ENCODE measurements around the gene AMBRA1. TPM values are rescaled to one million over a fixed set of nuclear protein-coding genes. Genes with fewer than 3 reads are reported as not detected.

AMBRA1 gene
- total RNA-seq, 1 experiment from 2014 or later, result 15.8 TPM

DNA sequence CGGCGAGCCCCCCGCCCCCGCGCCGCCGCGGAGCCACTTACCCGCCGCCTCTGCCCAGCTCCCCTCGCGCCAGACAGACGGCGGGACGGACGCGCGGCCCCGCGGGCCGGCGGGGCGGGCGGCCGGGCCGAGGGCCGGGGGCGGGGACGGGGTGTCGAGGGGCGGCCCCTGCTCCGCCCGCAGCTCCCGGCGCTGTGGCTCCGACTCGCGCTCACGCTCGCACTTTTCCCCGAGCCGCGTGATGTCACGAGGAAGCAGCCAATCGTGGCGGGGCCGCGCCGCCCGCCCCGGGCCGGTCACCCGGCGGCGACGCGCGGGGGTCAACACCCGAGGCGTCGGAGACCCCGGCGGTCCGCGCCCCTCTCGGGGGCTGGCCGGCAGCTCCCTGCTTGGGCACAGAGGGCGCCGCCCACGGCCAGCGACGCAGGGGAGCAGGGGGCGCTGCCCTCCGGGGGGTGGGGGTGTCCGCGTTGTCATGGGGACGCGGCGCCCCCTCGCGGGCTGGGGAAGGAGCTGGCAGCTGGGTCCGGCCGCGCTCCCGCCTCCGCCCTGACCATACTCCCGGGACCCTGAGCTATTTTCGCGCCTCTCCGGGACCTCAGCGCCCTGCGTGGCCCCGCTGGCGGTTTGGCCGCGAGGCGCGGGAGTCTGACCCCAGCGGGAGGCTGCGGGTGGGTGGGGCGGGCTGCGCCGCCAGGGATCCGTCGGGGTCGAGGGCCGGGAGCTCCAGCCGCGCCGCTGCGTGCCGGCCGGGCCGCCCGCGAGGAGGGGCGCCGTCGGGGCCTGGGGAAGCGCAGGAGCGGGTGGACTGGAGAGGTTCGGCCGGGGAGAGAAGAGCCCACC is 202.0 kb downstream of the AMBRA1 start, which contains the start of gene CHRM4:
TSS of gene CHRM4 (minus strand) at position 199 of the 843 bp plus-strand sequence. CDS start 5,219 bp downstream, outside the sequence.
- Histone ChIP-seq H3F3A (ENCODE audit: low read length, unreplicated experiment) (no peaks in the 10 kb centered on the region), H3K4me3 (ENCODE audit: low read length) (peak within 1 kb of the TSS; percentile 37; the same call in 1 of the 2 replicates), H3K9me2 (replicated peaks; ENCODE audit: low read length) (no peaks in the 10 kb centered on the region), H3K36me3 (ENCODE audit: low read depth, low read length) (no peaks in the 10 kb centered on the region), H3K9ac (ENCODE audit: low read length) (no peak within 1 kb of the TSS), H2AFZ (ENCODE audit: low read length) (no peak within 1 kb of the TSS), H3K27me3 (ENCODE audit: low read length) (peaks cover 29% of the 10 kb centered on the region), H3K4me2 (ENCODE audit: low read length) (peak within 1 kb of the TSS; percentile 71; the same call in 1 of the 2 replicates), H3K4me1 (ENCODE audit: insufficient read depth, low read length) (peaks cover 16% of the 10 kb centered on the region; the same call in 1 of the 2 replicates), H4K20me1 (ENCODE audit: low read length) (no peaks in the 10 kb centered on the region), H3K27ac (ENCODE audit: low read length) (no peak within 1 kb of the TSS), H3K9me3 (ENCODE audit: low read length) (no peaks in the 10 kb centered on the region), H3K79me2 (ENCODE audit: low read length) (no peaks in the 10 kb centered on the region)
- CTCF ChIA-PET, result interaction anchor here (0.6 kb wide), 5 partner anchors 22 to 268 kb away, joined by 3 to 11 read pairs (median 5); no protein-coding TSS in a partner anchor
- no peak for DNase-seq
- POLR2A ChIA-PET (ENCODE audit: unreplicated experiment), result no interaction called here
- BruUV-seq (replicated peaks), result no TSS peak
- TF ChIP-seq, protein P1, sequence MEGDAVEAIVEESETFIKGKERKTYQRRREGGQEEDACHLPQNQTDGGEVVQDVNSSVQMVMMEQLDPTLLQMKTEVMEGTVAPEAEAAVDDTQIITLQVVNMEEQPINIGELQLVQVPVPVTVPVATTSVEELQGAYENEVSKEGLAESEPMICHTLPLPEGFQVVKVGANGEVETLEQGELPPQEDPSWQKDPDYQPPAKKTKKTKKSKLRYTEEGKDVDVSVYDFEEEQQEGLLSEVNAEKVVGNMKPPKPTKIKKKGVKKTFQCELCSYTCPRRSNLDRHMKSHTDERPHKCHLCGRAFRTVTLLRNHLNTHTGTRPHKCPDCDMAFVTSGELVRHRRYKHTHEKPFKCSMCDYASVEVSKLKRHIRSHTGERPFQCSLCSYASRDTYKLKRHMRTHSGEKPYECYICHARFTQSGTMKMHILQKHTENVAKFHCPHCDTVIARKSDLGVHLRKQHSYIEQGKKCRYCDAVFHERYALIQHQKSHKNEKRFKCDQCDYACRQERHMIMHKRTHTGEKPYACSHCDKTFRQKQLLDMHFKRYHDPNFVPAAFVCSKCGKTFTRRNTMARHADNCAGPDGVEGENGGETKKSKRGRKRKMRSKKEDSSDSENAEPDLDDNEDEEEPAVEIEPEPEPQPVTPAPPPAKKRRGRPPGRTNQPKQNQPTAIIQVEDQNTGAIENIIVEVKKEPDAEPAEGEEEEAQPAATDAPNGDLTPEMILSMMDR (conservative IDR thresholded peaks at IDR 0.05; ENCODE audit: low read depth, low read length), result peak; percentile 36; the same call in 1 of the 2 replicates
- no peak for TF ChIP-seq EZH2phosphoT487 (IDR thresholded peaks at IDR 0.05; ENCODE audit: borderline replicate concordance, low read length)
- ATAC-seq, result peak; percentile 7; the same call in 1 of the 2 replicates
- intact Hi-C loops (cut with micrococcal nuclease), result no loop called here

DNA sequence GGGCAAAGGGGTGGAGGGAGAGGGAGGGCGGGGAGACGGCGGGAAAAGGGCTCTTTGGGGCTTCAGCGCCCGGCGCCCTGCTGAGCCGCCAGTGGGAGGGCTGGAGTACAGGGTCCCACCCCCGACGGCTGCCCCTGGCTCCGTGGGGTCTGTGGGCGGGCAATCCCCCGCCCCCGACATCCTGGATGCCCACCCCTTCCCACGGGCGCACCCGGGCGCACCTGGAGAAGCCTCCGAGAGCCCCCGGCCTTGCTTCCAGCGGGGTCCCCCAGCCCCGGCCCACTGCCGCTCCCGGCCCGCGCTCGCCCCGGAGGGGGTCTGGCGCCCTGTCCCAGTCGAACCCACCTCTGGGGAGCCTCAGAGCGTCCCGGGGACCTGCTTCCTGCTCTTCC is 202.6 kb downstream of the AMBRA1 start:
- Histone ChIP-seq H3K4me1 (ENCODE audit: insufficient read depth, low read length) (peaks cover 19% of the 10 kb centered on the region; the same call in 1 of the 2 replicates), H2AFZ (ENCODE audit: low read length) (no peak overlapping the region), H3K79me2 (ENCODE audit: low read length) (no peaks in the 10 kb centered on the region), H3K36me3 (ENCODE audit: low read depth, low read length) (no peaks in the 10 kb centered on the region), H3K4me2 (ENCODE audit: low read length) (no peak overlapping the region), H3K9me2 (replicated peaks; ENCODE audit: low read length) (no peaks in the 10 kb centered on the region), H3K27ac (ENCODE audit: low read length) (no peak overlapping the region), H4K20me1 (ENCODE audit: low read length) (no peaks in the 10 kb centered on the region), H3K27me3 (ENCODE audit: low read length) (peaks cover 29% of the 10 kb centered on the region), H3K4me3 (ENCODE audit: low read length) (no peak overlapping the region), H3K9me3 (ENCODE audit: low read length) (no peaks in the 10 kb centered on the region), H3F3A (ENCODE audit: low read length, unreplicated experiment) (no peaks in the 10 kb centered on the region), H3K9ac (ENCODE audit: low read length) (no peak overlapping the region)
- no TSS peak for BruUV-seq (replicated peaks)
- POLR2A ChIA-PET (ENCODE audit: unreplicated experiment), result no interaction called here
- CTCF ChIA-PET, result interaction anchor here (0.6 kb wide), 4 partner anchors 22 to 89 kb away, joined by 3 to 11 read pairs (median 5); no protein-coding TSS in a partner anchor
- ATAC-seq (no peak), DNase-seq (no peak)
- no peak for TF ChIP-seq EZH2 (IDR thresholded peaks at IDR 0.05; ENCODE audit: low read length, unreplicated experiment)
- no peak for TF ChIP-seq EZH2phosphoT487 (IDR thresholded peaks at IDR 0.05; ENCODE audit: borderline replicate concordance, low read length)
- TF ChIP-seq, protein P1 (conservative IDR thresholded peaks at IDR 0.05; ENCODE audit: low read depth, low read length), result no peak
- intact Hi-C loops (cut with micrococcal nuclease), result no loop called here
